Measurements from ENCODE around the gene ZNF32.
"Not testable (repeated sequence)": the region's sequence is repeated elsewhere in the genome, so short reads cannot be mapped to it uniquely, and the experiment has no call there.

Gene ZNF32

DNA sequence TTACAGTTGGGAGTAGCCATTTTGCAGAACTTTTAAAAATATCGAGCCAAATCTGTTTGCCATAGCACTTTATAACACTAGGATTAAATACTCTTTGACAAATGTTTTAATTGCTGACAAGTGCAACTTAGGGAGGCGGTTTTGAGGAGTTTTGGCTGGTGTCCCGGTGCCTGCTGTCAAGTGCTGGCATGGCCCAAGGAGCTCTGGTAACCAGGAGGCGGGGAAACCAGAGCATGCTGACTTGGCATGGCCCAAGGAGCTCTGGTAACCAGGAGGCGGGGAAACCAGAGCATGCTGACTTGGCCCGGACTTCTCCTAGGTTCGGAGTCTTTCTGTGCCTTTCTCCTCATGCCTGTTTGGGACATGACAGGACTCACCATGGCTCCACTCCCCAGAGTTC lies 30.8 kb upstream of the ZNF32 start:
- DNase-seq: no peak

DNA sequence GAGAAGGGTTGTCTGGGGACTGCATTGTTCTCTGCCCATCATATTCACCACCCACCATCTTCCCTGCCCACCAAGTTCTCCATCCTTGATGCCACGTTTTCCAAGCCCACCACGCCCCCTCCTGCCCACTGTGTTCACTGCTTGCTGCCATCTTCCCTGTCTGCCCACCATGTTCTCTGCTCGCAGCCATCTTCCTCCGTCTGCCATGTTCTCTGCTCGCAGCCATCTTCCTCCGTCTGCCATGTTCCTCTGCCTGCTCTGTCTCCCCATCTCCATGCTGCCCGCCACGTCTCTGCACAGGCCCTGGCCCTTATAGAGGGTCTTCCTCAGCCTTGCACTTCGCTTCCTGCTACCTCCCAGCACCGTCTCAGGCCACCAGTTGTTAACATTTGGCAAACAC lies 30.0 kb upstream of the ZNF32 start:
- DNase-seq: no peak

DNA sequence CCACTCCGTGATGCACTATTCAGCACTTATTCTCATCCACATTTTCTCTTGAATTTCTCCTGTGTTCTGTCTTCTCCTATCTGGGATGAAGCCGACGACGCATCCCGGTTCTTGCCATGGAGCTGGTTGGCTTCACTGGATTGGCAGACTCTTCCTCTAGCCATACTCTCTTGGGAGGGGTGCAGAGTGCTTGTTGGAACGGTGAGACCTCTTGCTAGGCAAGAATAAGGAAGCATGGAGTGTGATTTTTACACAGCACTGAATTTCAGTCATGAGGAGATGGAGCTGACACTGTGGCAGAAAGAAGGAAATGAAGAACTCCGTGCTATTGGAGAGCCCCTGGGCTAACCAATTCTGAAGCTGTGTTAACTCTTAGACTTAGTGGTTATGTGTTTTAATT lies 28.2 kb upstream of the ZNF32 start:
- no peak for DNase-seq

DNA sequence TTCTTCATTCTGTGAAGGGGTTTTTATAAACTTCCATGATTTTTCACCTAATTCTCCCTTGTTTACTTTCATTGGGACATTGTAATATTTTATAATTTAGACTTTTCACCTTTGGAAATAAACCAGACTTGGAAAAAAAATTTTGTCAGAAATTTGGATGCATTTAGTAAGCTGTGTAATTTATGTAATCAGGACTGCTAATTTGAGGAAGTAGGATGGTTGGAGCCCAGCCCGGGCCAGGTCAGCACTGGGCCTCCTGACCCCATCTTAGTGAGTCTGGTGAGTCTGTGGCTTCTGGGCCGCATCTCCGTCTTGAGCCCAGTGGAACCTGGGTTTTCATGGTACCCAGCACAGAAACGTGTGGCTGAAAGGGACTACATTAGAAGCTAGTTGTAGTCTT lies 27.6 kb upstream of the ZNF32 start:
- no peak for DNase-seq

DNA sequence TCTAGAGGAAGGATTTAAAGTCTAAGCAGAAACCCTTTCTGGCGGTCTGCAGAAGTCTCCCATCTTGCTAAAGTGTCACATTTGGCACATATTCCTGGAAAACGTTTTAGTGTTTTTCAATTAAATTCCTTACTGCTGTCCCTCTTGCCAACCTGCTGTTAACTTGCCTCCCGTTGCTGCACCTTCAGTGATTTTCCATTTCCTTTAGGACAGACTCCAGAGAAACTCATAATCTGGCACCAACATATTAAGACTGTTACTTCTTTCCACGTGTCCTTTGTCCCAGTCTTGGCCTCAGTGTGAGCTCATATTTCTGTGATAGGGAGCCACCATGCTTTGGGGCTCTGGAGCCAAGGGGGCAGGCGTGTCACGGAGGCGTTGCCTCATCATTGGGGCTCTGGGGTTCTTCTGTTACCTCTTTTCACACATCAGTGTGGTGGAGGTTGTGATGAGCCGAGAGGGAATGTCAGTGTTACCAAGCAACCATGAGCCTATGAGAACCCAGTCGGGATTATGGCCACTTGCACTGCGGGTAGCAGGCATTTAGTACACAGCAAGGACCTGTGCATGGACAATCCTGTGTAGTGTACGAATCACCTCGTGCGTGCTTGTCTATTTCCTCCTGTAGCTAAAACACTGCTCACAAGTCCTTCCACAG lies 26.0 kb upstream of the ZNF32 start:
- no peak for DNase-seq

DNA sequence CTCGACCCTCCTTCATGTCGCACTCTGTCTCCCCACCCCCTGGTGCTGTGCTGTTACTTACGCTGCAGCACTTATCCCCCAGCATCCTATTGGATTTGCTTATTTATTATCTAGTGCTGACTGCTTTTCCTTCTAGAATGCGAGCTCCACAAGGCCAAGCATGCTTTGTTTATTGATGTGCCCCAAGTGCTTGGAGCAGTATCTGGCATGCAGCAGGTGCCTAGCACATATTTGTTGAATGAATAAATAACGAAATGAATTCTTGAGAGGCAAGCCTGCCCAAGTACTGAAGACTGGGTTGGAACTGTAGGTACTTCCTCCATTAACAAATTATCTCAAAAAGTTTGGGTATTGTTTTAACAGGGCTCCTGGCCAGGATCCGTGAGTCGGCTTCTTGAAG lies 24.8 kb upstream of the ZNF32 start:
- DNase-seq: no peak

DNA sequence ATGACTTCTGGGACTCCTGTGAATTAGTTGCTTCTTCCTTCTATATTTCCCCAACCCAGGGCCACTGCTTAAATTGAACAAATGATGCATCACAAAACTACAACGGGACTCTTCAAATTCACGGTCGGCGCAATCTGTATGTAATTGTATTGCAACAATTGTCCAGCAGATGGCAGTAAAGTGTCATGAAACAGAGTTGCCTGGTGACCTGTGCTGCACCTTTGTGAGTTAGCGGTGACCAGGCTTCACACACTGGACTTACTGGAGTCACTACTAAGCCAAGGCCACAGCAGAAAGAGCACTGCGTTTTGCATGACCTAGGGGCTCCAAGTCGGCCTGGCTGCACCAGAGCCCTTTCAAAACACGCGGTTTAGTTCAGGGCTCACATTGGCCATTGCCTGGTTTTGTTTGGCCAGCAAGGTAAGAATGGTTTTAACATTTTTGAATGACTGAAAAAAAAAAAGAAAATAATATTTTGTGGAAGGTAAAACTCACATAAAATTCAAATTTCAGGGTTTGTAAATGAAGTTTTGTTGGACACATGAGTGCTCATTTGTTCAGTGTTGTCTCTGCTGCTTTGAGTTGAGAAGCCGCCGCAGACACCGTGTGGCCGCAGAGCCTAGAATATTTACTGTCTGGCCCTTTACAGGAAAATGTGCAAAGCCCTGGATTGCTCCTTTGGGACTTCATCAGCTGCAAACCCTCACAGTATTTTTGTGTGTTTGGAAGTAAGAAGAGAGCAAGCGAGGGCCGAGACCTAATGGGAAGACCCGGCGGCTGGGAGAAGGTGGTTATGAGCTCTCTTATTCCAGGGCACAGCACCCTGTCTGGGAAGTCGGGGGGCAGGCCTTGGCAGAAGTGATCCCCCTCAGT lies 23.2 kb upstream of the ZNF32 start:
- peak; percentile 41 for DNase-seq

DNA sequence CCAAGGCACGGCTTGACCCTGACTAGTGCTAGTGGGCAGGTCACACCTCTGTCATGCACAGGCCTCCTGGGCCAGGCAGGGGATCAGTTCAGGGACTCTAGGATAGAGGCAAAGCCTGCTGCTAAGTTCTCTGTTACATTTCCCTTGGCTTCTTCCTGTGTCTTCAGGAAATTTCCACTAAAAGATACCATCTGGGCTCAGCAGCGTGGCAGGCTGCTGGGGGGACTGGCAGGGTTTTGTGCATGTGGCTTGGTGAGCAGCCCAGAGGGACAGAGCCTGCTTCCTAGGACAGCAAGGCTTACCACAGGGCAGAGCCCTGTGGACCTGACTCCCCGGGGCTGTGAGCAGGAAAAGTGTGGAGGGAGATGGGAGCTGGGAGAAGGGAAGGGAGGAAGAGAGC lies 20.7 kb upstream of the ZNF32 start:
- DNase-seq: no peak

DNA sequence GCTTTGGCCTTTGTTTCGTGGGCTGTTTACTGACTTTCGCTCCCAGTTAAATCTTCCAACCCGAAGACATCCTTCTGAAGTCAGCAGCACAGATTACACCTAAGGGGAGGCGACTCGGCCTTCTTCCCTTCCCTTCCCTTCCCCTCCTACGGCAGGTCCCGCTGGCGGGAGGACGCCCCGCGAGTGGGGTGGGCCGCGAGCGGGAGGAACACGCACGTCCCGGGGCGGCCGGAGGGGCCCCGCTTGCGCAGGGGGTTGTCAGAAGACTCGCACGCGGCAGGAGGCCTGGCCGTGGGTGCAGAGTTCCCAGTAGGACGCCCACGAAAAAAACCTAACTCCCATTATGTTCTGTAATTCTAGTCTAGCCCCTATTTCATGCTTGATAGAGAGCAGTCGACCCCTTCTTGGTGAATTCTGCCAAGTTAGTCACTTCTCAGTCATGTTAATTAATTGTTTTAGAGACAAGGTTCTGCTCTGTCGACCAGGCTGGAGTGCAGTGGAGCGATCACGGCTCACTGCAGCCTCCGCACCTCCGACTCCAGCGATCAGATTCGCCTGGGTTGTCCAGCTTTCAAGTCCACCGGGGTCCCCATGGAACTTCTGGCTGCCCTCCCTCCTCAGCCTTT lies 19.2 kb upstream of the ZNF32 start:
- no peak for DNase-seq

DNA sequence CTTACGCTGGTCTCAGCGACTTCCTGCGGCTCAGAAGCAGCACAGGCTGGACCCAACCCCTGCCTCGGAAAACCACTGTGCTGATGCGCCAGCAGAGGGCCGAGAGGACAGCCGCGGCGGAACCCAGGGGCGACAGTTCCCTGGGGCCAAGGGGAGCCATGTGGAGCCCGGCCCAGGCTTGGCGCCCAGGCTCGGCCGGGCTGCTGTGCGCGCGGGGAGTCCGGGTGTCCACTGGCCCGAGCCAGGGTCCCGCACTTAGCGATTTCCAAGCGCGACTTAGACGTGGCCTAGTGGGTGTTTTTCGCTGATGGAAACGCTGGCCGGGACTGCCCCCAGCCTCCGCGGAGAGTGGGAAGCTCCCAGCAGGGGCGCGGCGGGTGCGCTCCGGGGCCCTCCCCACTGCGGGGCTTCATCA lies 18.6 kb upstream of the ZNF32 start:
- no peak for DNase-seq

DNA sequence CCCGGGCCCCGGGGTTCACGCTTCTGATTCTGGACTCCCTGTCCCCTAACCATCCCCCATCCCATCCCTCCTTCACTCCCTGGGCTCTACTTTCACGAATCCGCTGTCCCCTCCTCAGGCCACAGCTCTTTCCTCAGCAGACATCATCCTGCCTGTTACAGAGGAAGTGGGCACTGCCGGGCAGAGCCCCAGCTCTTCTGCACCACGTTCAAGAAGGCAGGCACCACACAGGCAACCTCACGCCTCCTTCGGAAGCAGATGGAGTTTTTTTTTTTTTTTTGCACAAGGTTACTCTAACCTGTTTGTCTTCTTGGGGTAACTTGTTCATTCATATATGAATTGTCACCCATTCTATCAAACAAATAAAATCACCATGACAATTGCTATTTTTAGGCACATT lies 17.9 kb upstream of the ZNF32 start:
- no peak for DNase-seq

DNA sequence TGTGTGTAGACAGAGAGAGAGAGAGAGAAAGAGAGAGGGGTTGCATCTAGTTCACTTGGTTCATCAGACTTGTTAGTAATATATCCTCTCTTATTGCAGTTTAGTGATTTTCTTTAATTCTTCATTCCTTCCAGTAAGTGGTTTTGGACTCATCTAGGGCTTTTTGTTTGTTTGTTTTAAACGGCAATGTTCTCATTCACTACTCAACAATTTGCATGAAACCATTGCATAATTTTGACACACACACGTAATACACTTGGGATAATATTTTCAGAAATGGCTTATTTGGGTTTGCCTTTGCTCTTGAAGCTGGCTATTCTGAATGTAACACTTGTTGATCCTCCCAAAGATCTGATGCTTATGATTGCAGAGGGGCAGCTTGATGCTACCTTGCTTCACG lies 16.4 kb upstream of the ZNF32 start:
- DNase-seq: no peak

DNA sequence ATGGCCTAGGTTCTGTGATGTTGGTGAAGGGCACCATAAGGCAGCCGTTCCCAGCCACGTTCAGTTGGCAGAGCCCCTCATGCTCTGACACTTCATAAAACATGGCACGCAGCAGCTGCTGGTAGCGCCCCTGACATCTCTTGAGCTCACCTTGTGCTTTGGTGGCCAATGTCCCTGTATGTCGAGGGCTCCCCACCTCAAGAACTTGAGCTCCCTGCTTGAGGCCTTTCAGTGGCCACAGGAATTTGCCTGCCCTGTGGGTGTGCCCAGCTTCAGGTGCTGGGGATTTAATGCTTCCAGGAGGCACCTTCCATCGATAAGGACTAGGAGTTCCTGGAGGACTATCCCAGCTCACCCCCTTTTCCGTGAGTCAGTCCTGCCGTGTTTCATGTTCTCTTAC lies 9.5 kb upstream of the ZNF32 start:
- no peak for DNase-seq

DNA sequence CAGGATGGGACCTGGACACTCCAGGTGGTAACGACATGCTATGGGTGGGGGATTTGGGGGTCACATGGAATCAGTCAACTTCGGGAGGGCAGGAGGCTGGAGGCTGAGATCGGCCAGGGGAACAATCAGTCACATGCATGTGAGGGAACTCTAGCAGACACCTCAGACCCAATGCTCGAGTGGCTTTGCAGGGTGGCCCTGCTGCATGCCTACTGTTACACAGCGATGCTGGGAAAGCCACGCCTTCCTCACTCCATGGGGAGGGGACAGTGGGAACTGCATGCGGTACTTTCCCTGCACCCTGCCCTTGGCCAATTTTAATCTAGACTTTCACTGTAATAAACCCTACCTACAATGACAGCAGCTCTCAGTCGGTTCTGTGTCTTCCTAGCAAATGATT lies 6.6 kb upstream of the ZNF32 start:
- DNase-seq: no peak

DNA sequence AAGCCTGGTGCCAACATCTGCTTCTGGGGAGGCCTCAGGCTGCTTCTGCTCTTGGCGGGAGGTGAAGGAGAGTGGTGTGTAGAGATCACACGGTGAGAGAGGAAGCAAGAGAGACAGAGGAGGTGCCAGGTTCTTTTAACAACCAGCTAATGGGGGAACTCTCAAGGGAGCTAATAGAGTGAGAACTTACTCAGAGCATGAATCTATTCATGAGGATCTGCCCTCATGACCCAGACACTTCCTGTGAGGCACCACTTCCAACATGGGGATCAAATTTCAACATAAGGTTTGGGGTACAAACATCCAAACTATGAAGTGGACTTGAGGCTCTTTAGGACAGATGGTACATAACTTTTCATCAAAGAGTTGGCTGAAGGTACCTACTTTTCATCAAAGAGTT lies 5.1 kb upstream of the ZNF32 start:
- DNase-seq: no peak

DNA sequence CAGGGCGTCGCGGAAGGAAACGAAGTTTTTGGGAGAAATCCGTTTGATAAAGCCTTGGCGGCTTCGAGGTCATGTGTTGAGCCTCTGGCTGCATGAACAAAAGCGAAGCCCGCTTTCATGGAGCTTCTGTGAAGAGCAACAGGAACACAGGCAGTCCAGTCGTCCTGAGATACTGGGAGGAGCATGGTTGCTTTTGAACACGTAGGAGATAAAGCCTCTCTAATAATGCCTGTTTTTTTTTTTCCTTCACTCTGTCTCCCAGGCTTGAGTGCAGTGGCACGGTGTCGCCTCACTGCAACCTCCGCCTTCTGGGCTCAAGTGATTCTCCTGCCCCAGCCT lies 473 bp upstream of the ZNF32 start:
- DNase-seq: no peak

DNA sequence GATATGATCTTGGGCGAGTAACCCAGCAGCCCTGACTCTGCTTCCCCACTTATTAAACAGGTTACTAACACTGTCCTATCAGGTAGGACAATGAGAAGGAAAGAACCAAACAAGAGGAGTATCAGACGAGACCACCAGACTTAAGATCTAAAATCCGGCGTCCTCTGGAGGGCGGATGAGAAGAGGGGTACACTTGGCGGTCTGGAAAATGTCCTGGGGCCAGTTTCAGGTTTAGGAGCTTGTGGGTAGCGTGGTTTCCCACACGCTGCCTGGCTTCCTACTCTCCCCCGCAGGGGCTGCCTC lies 635 bp downstream of the ZNF32 start:
- DNase-seq: no peak

DNA sequence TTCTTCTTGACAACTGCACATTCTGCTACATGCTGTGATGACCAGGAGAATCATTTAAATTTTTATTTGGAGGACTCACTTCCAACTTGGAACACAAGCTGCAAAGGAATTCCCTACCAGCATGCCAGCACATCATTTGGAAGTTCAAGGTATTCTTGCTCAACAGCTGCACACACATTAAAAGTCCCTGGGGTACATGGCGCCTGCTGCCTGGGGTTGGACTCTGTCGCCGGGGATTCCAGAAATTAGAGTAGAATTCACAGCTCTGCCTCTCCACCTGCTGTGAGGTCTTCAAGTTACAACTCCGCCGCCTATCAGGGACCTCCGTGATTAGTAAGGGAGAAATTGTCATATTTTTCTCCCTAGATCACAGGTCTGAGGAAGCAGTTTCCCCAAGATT lies 1.1 kb downstream of the ZNF32 start:
- DNase-seq: no peak

DNA sequence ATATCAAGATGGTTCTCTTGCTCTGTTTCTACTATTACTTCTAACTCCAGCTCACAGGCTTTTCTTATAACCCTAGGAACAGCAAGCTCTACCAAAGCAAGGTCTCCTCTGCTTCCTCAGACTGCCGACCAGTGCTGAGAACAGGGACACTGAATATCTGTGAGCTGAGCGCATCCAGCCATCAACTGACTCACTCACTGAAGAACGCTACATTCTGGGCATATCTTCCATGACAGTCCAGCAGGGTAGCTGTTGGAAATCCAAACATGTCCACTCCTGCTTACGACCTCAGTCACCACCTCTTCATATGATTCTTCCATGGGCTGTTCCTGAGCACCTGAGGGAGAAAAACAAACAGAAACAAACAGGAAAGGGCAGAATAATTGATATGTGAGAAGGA lies 2.8 kb downstream of the ZNF32 start:
- DNase-seq: no peak

DNA sequence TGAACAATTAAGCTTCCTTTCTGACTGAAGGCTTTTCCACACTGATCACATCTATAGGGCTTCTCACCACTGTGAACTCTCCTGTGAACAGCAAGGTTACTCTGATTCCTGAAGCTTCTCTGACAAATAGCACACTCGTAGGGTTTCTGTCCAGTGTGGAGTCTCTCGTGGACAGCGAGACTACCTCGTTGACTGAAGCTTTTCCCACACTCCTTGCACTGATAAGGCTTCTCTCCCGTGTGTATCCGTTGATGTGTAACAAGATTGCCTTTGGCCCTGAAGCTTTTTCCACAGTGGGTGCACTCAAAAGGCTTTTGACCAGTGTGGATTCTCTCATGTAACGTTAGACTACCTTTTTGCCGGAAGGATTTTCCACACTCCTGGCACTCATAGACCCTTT lies 4.4 kb downstream of the ZNF32 start:
- no peak for DNase-seq

DNA sequence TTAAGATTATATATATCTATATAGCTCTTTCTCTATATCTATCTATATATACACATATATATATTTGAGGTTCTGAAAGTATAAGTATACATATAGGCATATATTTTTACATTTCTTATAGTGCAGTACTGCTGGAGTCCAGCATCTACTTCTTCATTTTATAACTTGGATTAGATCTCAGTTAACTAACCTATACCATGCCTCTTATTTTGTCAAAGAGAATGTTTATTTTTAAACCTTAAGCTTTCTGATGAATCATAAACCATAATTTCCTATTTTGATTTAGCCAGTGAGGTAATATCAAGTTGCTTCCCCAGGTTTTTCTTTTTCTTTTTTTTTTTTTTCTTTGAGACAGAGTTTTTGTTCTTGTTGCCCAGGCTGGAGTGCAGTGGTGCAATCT lies 8.1 kb downstream of the ZNF32 start:
- no peak for DNase-seq

DNA sequence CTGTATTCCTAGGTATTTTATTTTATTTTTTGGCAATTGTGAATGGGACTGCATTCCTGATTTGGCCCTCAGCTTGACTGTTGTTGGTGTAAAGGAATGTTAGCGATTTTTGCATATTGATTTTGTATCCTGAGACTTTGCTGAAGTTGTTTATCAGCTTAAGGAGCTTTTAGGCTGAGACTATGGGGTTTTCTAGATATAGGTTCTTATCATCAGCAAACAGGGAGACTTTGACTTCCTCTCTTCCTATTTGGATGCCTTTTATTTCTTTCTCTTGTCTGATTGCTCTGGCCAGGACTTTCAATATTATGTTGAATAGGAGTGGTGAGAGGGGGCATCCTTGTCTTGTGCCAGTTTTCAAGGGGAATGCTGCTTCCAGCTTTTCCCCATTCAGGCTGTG lies 12.9 kb downstream of the ZNF32 start:
- not testable (repeated sequence) for DNase-seq

DNA sequence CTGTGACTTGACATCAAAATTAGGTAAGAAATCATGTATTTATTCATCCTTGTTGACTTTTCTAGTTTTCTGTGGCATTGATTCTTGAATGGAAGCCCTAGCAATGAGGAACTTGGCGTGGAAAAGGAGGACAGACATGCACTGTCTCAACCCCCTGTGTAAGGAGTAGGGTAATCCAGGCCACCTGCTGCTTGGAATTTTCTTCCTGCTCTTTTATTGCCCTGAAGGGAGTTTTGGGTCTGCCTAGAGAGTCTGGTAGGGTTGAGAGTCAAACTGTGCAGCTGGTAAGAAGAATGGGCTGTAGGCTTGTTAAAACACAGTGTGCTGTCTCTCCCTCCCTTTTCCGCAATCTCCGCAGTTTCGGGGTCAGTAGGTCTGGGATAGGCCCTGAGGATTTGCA lies 19.7 kb downstream of the ZNF32 start:
- DNase-seq: no peak

DNA sequence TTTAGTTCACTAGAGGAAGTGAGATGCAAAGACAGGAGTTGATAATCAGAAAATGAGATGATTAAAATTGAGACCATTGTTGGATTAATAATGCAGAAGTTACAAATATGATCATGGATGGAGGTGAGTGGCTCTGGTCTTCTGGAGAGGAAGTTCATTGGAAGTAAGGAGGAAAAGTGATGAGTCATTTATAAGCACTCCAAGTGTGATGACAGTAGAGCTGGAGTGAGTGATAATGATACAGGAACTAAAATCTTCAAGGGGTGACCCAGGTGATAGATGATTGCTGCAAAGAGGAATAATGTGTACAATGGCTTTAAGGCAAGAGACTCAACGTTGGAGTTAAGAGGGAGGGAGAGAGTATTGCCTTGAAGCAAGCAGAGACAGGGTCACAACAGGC lies 20.7 kb downstream of the ZNF32 start:
- no peak for DNase-seq

DNA sequence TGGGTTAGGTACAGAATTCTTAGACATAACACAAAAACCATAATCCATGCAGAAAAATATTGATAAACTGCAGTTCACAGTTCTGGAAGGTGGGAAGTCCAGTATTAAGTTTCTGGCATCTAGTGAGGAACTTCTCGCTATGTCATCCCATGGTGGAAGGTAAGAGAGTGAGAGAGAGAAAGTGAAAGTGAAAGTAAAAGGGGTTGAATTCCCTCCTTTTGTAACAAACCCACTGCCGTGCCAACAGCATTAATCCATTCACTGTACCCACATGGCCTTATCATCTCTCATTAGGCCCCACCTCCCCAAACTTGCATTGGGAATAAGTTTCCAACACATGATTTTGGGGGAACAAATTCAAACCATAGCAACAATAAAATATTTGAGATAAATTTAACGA lies 25.3 kb downstream of the ZNF32 start:
- no peak for DNase-seq

Measured in activated CD8-positive, alpha-beta memory T cell treated with anti-CD3 and anti-CD28 coated beads, Interleukin-2, amount 50 U/mL, for 4 hours (primary cell).